Activated CD4-positive, alpha-beta memory T cell treated with anti-CD3 and anti-CD28 coated beads for 36 hours (primary cell): Measurements from ENCODE around the gene ELL2. TPM values are rescaled to one million over a fixed set of nuclear protein-coding genes. Genes with fewer than 3 reads are reported as not detected.
A peak's percentile ranks its signal among the peaks of the same experiment; 100 is the strongest.

Experiments used
- CTCF ChIA-PET: fragments of 350-600 bp; sonication (Branson Sonifier 250); formaldehyde crosslinking; loops from one replicate; lab custom pipeline; 2021; ENCODE audit warnings: antibody characterized with exemption, inconsistent platforms; lab: Charles Lee
- POLR2A ChIA-PET: fragments of 350-600 bp; sonication (Branson Sonifier 250); formaldehyde crosslinking; loops from one replicate; lab custom pipeline; 2021; ENCODE audit warnings: antibody characterized with exemption; lab: Charles Lee
- DNase-seq: peaks from one replicate; pipeline ENCODE4 v3.0.0-alpha.2; 2020
- H3K27ac Mint-ChIP-seq: one replicate; pipeline ENCODE4 v1.8.0; 2021; ENCODE audit warnings: mixed read lengths
- H3K27me3 Mint-ChIP-seq: one replicate; pipeline ENCODE4 v1.8.0; 2021; ENCODE audit warnings: mixed read lengths
- H3K36me3 Mint-ChIP-seq: one replicate; pipeline ENCODE4 v1.8.0; 2021; ENCODE audit warnings: mixed read lengths
- H3K4me1 Mint-ChIP-seq: one replicate; pipeline ENCODE4 v1.8.0; 2021; ENCODE audit warnings: low read depth, mixed read lengths
- H3K4me3 Mint-ChIP-seq: one replicate; pipeline ENCODE4 v1.8.0; 2021; ENCODE audit warnings: mild to moderate bottlenecking, mixed read lengths
- H3K9me3 Mint-ChIP-seq: one replicate; pipeline ENCODE4 v1.8.0; 2021; ENCODE audit warnings: mixed read lengths
- intact Hi-C: fragments of 100-400 bp; cut with micrococcal nuclease; formaldehyde crosslinking; loops from one replicate; pipeline ENCODE4 v1.15.1; 2023
- total RNA-seq, 2 experiments: library from RNA; stranded (reverse); gene quantifications; one replicate each; pipeline ENCODE4 v1.2.3, GENCODE V29; 2021

The ELL2 gene
- total RNA-seq, 2 experiments from 2014 or later: 127 to 132 TPM

DNA sequence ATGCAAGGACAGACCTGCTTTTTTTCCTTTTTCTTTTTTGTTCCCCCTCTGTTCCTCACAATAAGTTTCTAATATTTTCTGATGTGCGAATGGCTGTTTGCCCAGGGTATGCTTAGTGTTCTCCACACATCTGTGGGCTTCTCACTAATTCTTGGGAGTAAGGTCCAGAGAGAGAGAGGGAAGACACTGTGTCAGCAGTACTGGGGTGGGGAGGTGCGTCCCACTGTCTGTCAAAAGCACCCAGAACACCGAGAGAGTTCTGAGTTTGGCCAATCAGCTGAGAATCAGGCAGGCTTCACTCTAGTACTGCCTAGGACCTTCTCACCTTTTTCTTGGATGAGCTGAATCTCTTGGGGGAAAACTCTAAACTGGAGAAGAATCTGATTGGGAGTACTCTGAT, 61.8 kb downstream of the ELL2 start:
- H3K36me3 Mint-ChIP-seq: peaks cover 60% of the 10 kb centered on the region
- no peaks in the 10 kb centered on the region for H3K27me3 Mint-ChIP-seq
- no peak for DNase-seq
- no peaks in the 10 kb centered on the region for H3K9me3 Mint-ChIP-seq
- ChIA-PET POLR2A (no interaction called here), CTCF (no interaction called here)
- H3K4me1 Mint-ChIP-seq: peaks cover 8% of the 10 kb centered on the region
- intact Hi-C loops: no loop called here
- no peak overlapping the region for H3K4me3 Mint-ChIP-seq
- no peak overlapping the region for H3K27ac Mint-ChIP-seq

- Mint-ChIP-seq H3K27ac (no peak overlapping the region), H3K9me3 (no peaks in the 10 kb centered on the region), H3K4me3 (no peak overlapping the region), H3K27me3 (no peaks in the 10 kb centered on the region), H3K36me3 (peaks cover 62% of the 10 kb centered on the region), H3K4me1 (peaks cover 8% of the 10 kb centered on the region)
- ChIA-PET POLR2A (no interaction called here), CTCF (interaction anchor here (0.6 kb wide), 1 partner anchor 28 kb away, joined by 4 read pairs; no protein-coding TSS in a partner anchor)
- DNase-seq: no peak
- intact Hi-C loops: no loop called here
Observed at GRCh38 chr5:95899006-95899405, 62.6 kb downstream of the ELL2 start.

DNA sequence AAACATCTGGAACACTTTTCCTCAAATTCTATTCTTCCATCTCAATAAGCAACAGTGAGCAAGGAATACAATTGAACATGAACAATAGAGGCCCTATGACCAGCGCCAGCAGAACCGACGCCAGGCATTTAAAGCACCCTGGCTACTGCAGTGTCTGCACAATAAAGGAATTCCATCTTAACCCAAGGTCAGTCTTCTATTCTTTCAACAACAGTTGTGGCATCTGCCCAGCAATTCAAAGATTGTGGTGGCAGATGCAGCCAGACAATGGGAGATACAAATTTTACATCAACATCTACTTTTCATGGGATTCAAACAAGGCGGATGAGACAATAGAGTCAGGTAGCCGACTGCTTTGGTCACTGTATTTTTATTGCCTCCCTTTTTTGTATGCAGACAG, 65.9 kb downstream of the ELL2 start:
- no peak overlapping the region for H3K4me3 Mint-ChIP-seq
- intact Hi-C loops: no loop called here
- H3K4me1 Mint-ChIP-seq: no peaks in the 10 kb centered on the region
- DNase-seq: no peak
- no peaks in the 10 kb centered on the region for H3K9me3 Mint-ChIP-seq
- ChIA-PET POLR2A (no interaction called here), CTCF (no interaction called here)
- no peak overlapping the region for H3K27ac Mint-ChIP-seq
- H3K36me3 Mint-ChIP-seq: peaks cover 56% of the 10 kb centered on the region
- no peaks in the 10 kb centered on the region for H3K27me3 Mint-ChIP-seq

DNA sequence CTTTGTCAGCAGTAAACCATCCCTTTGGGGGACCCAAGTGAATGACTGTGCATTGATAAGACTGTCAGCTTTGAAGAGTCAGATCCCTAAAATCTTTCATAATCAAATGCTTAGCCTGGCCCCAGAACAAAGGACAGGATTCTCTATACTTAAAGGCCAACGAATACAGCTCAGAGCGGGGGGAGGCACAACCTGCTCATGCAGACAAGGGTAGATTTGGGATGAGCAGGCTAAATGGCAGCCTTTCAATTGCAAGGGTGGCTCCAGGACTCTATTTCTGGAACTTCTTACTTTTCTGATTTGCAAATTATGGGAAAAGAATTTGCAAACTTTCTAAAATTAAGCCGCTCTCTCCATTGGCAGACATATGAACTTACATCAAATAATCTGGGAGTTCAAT, 66.4 kb downstream of the ELL2 start:
- H3K27ac Mint-ChIP-seq: no peak overlapping the region
- H3K9me3 Mint-ChIP-seq: no peaks in the 10 kb centered on the region
- ChIA-PET POLR2A (no interaction called here), CTCF (interaction anchor here (1.0 kb wide), 1 partner anchor 36 kb away, joined by 3 read pairs; no protein-coding TSS in a partner anchor)
- intact Hi-C loops: no loop called here
- DNase-seq: no peak
- H3K27me3 Mint-ChIP-seq: no peaks in the 10 kb centered on the region
- H3K4me1 Mint-ChIP-seq: peaks cover 1% of the 10 kb centered on the region
- H3K36me3 Mint-ChIP-seq: peaks cover 58% of the 10 kb centered on the region
- no peak overlapping the region for H3K4me3 Mint-ChIP-seq

GRCh38 chr5:95892784-95893354, 68.8 kb downstream of the ELL2 start:
- Mint-ChIP-seq H3K27ac (no peak overlapping the region), H3K4me1 (peaks cover 11% of the 10 kb centered on the region), H3K9me3 (no peaks in the 10 kb centered on the region), H3K27me3 (no peaks in the 10 kb centered on the region), H3K4me3 (no peak overlapping the region), H3K36me3 (peaks cover 53% of the 10 kb centered on the region)
- intact Hi-C loops: loop anchor here (1.0 to 5.0 kb wide), 2 partner anchors 59 to 443 kb away; no protein-coding TSS in a partner anchor
- CTCF ChIA-PET: interaction anchor here (0.7 to 1.4 kb wide), 4 partner anchors 10 to 709 kb away, joined by 3 to 6 read pairs (median 4); no protein-coding TSS in a partner anchor
- DNase-seq: peak; percentile 40
- POLR2A ChIA-PET: no interaction called here

GRCh38 chr5:95891499-95891898, 70.2 kb downstream of the ELL2 start:
- Mint-ChIP-seq H3K4me1 (peaks cover 11% of the 10 kb centered on the region), H3K9me3 (no peaks in the 10 kb centered on the region), H3K27ac (no peak overlapping the region), H3K4me3 (no peak overlapping the region), H3K36me3 (peaks cover 50% of the 10 kb centered on the region), H3K27me3 (no peaks in the 10 kb centered on the region)
- CTCF ChIA-PET: no interaction called here
- intact Hi-C loops: loop anchor here (5.0 kb wide), 1 partner anchor 61 kb away; no protein-coding TSS in a partner anchor
- POLR2A ChIA-PET: no interaction called here
- no peak for DNase-seq

DNA sequence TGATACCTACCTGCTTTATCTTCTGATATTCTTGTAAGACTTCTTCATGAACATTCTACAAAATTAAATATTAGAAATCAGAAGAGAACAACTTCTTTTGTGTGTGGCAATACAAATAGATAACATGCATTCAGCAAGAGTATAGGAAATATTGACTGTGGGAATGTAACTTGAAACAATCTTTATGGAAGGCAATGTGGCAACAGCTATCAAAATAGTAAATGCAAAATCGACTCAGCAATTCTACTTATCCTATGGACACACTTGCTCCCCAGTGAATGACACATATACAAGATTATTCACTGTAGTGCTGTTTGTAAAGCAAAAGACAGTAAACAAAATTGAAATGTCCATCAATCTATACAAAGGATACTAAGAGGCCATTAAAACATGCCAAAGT, 72.6 kb downstream of the ELL2 start:
- Mint-ChIP-seq H3K27me3 (no peaks in the 10 kb centered on the region), H3K36me3 (peaks cover 33% of the 10 kb centered on the region), H3K4me3 (no peak overlapping the region), H3K27ac (no peak overlapping the region), H3K9me3 (no peaks in the 10 kb centered on the region), H3K4me1 (peaks cover 15% of the 10 kb centered on the region)
- ChIA-PET POLR2A (no interaction called here), CTCF (interaction anchor here (1.2 kb wide), 1 partner anchor 10 kb away, joined by 3 read pairs; no protein-coding TSS in a partner anchor)
- DNase-seq: no peak
- intact Hi-C loops: no loop called here

- ChIA-PET POLR2A (no interaction called here), CTCF (interaction anchor here (1.2 kb wide), 1 partner anchor 9 kb away, joined by 3 read pairs; no protein-coding TSS in a partner anchor)
- intact Hi-C loops: no loop called here
- peaks cover 33% of the 10 kb centered on the region for H3K36me3 Mint-ChIP-seq
- H3K27me3 Mint-ChIP-seq: no peaks in the 10 kb centered on the region
- no peak overlapping the region for H3K27ac Mint-ChIP-seq
- H3K4me3 Mint-ChIP-seq: no peak overlapping the region
- H3K9me3 Mint-ChIP-seq: no peaks in the 10 kb centered on the region
- DNase-seq: no peak
- peaks cover 15% of the 10 kb centered on the region for H3K4me1 Mint-ChIP-seq
Observed at GRCh38 chr5:95887977-95888376, 73.7 kb downstream of the ELL2 start.

- Mint-ChIP-seq H3K4me1 (peaks cover 15% of the 10 kb centered on the region), H3K27ac (no peak overlapping the region), H3K36me3 (peaks cover 28% of the 10 kb centered on the region), H3K4me3 (no peak overlapping the region), H3K9me3 (no peaks in the 10 kb centered on the region), H3K27me3 (no peaks in the 10 kb centered on the region)
- no peak for DNase-seq
- intact Hi-C loops: no loop called here
- ChIA-PET CTCF (no interaction called here), POLR2A (no interaction called here)
Observed at GRCh38 chr5:95886340-95887044, 75.2 kb downstream of the ELL2 start.

GRCh38 chr5:95884511-95884910, 77.1 kb downstream of the ELL2 start:
- ChIA-PET CTCF (no interaction called here), POLR2A (no interaction called here)
- no peak for DNase-seq
- Mint-ChIP-seq H3K27ac (no peak overlapping the region), H3K9me3 (no peaks in the 10 kb centered on the region), H3K4me3 (no peak overlapping the region), H3K36me3 (peaks cover 16% of the 10 kb centered on the region), H3K27me3 (no peaks in the 10 kb centered on the region), H3K4me1 (peaks cover 12% of the 10 kb centered on the region)
- intact Hi-C loops: no loop called here

GRCh38 chr5:95884017-95884325, 77.7 kb downstream of the ELL2 start:
- no peak overlapping the region for H3K27ac Mint-ChIP-seq
- no peaks in the 10 kb centered on the region for H3K27me3 Mint-ChIP-seq
- no peaks in the 10 kb centered on the region for H3K9me3 Mint-ChIP-seq
- peaks cover 13% of the 10 kb centered on the region for H3K36me3 Mint-ChIP-seq
- no peak for DNase-seq
- H3K4me3 Mint-ChIP-seq: no peak overlapping the region
- ChIA-PET POLR2A (interaction anchor here (0.9 kb wide), 1 partner anchor 14 kb away, joined by 3 read pairs; no protein-coding TSS in a partner anchor), CTCF (no interaction called here)
- intact Hi-C loops: no loop called here
- peaks cover 9% of the 10 kb centered on the region for H3K4me1 Mint-ChIP-seq

DNA sequence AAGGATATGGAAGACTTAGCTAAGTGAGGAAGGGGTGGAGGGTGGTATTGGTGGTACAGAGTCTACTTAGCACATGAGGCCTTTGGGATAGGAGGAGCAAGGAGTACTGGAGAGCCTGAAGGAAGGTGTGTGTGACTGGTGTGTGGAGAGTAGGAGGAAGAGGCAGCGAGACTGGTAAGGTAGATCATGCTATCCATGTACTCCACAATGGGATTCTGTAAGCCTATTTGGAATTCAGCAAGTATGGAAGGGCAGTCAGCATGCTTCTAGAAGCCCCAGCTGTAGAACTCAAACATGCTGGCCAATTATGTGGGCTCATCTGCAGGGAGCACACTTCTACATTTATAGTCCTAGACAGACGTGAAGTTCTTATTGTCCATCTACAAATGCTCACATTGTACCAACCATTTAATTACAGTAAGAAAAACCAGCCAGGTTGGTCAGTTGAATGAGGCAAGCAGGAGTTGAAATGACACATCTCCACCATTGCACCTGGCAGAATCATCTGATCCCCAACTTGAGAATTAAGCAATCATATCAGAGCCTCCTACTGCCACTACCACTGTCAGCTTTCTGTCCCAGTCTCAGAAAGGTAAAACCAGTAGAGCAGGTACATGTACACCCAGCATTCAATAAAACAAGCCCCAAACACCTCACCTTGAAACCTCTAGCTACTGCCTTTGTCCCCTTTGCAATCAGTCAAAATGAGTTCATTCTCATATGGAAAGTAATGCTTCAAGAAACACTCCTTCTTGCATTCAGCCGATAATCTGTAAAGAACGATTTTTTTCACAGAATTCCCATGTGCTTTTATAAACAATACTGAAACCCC, 78.2 kb downstream of the ELL2 start:
- H3K4me3 Mint-ChIP-seq: no peak overlapping the region
- ChIA-PET POLR2A (interaction anchor here (0.9 kb wide), 1 partner anchor 14 kb away, joined by 3 read pairs; no protein-coding TSS in a partner anchor), CTCF (no interaction called here)
- peaks cover 10% of the 10 kb centered on the region for H3K36me3 Mint-ChIP-seq
- no peaks in the 10 kb centered on the region for H3K9me3 Mint-ChIP-seq
- DNase-seq: no peak
- no peaks in the 10 kb centered on the region for H3K27me3 Mint-ChIP-seq
- intact Hi-C loops: no loop called here
- no peak overlapping the region for H3K27ac Mint-ChIP-seq
- peaks cover 4% of the 10 kb centered on the region for H3K4me1 Mint-ChIP-seq
